ENCODE data around the gene DMRT2. TPM values are rescaled to one million over a fixed set of nuclear protein-coding genes. Genes with fewer than 3 reads are reported as not detected.

DMRT2 gene
- total RNA-seq, 4 donors from 2014 or later = 3.1 to 11.7 (median 6.4) TPM

DNA sequence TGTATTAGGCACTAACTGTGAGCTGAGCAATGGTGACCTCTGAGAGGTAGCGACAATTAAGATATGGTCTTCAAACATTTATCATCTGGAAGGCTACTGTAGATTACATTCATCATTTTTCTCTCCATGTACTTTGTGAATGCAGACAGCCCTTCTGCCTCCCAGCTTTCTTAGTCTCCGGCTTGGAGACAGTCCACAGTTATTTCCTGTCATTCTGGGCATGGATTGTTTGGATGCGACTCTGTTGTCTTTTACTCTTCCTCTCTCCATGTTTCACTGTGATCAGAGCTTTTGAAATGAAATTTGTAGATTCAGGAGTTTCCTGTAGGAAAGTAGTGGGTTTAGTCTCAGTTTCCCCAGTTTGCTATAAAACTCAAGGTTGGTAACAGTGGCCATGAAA, 20.5 kb downstream of the DMRT2 start:
- no peak for DNase-seq (ENCODE audit: low spot score in 2 of 2)
- Histone ChIP-seq H3K27ac (no peak overlapping the region), H3K4me1 (no peaks in the 10 kb centered on the region), H3K4me3 (no peak overlapping the region), H3K9me3 (peaks cover 0 to 8% (median 2%) of the 10 kb centered on the region in 4 donors), H3K36me3 (no peaks in the 10 kb centered on the region), H3K27me3 (no peaks in the 10 kb centered on the region)
- TF ChIP-seq POLR2A (IDR thresholded peaks at IDR 0.05) (no peak), EP300 (IDR thresholded peaks at IDR 0.05) (no peak), CTCF (IDR thresholded peaks at IDR 0.05) (no peak)
- 58 to 63% methylated on average over 3 of the region's 3 CpGs for WGBS, 2 donors

DNA sequence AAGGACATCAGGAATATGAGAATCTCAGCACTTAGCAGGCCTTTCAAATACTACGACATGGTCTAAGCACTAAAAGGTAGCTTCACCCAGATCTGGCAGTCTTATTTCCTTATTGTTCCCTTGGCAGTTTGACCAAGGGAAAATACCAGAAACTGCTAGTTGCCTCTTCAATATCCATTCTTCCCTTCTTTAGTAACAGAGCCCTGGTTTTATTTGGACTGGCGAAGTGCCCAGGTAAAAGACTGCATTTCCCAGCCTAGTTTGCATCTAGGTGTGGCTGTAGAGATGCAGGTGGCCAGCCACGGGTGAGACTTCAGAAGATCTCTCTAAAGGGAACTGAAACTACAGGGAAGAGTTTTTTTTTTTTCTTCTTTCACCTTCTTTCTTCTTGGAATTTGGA, 21.6 kb downstream of the DMRT2 start:
- Histone ChIP-seq H3K9me3 (peaks cover 0 to 8% (median 2%) of the 10 kb centered on the region in 4 donors), H3K4me3 (no peak overlapping the region), H3K4me1 (no peaks in the 10 kb centered on the region), H3K36me3 (no peaks in the 10 kb centered on the region), H3K27ac (no peak overlapping the region), H3K27me3 (no peaks in the 10 kb centered on the region)
- WGBS, 2 donors = 76 to 78% methylated on average over 3 of the region's 3 CpGs
- DNase-seq (ENCODE audit: low spot score in 2 of 2) = no peak
- TF ChIP-seq CTCF (IDR thresholded peaks at IDR 0.05) = no peak
- no peak for TF ChIP-seq POLR2A (IDR thresholded peaks at IDR 0.05)

DNA sequence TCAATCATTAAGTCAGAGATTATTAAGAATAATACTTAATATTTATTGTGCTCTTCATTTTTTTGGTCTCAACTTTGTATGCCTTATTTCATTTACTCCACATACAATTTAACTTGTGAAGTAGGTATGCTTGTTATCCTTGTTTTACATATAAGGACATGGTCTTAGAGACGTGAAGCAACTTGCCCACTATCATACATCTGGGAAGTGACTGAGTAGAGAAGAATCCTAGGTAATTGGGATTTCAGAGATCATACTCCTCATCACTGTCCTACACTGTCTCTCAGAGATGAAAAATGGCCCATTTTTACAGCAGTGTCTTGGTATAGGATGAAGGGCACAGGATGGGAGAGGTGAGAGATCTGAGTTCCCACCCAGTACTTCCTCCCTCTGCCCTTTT, 23.3 kb downstream of the DMRT2 start:
- Histone ChIP-seq H3K27me3 (no peaks in the 10 kb centered on the region), H3K4me1 (no peaks in the 10 kb centered on the region), H3K4me3 (no peak overlapping the region), H3K9me3 (no peaks in the 10 kb centered on the region), H3K36me3 (no peaks in the 10 kb centered on the region), H3K27ac (no peak overlapping the region)
- no peak for TF ChIP-seq CTCF (IDR thresholded peaks at IDR 0.05)
- TF ChIP-seq POLR2A (IDR thresholded peaks at IDR 0.05) = no peak
- no peak for TF ChIP-seq EP300 (IDR thresholded peaks at IDR 0.05)
- no peak for DNase-seq (ENCODE audit: low spot score in 2 of 2)
- 79 to 91% methylated on average over 1 of the region's 1 CpG for WGBS, 2 donors

- Histone ChIP-seq H3K27me3 (no peaks in the 10 kb centered on the region), H3K4me1 (no peaks in the 10 kb centered on the region), H3K36me3 (no peaks in the 10 kb centered on the region), H3K4me3 (no peak overlapping the region), H3K9me3 (no peaks in the 10 kb centered on the region), H3K27ac (no peak overlapping the region)
- TF ChIP-seq POLR2A (IDR thresholded peaks at IDR 0.05) = no peak
- TF ChIP-seq CTCF (IDR thresholded peaks at IDR 0.05) = no peak
- no peak for TF ChIP-seq EP300 (IDR thresholded peaks at IDR 0.05)
- 80 to 85% methylated on average over 2 of the region's 2 CpGs for WGBS, 2 donors
- DNase-seq (ENCODE audit: low spot score in 2 of 2) = no peak
These were observed 27.5 kb downstream of the DMRT2 start for GRCh38 chr9:1077616-1078015.

GRCh38 chr9:1083325-1083913, 33.3 kb downstream of the DMRT2 start:
- TF ChIP-seq EP300 (IDR thresholded peaks at IDR 0.05) (no peak), POLR2A (IDR thresholded peaks at IDR 0.05) (no peak), CTCF (IDR thresholded peaks at IDR 0.05) (no peak)
- WGBS, 2 donors = 6 to 14% methylated on average over 13 of the region's 13 CpGs
- Histone ChIP-seq H3K27me3 (no peaks in the 10 kb centered on the region), H3K27ac (no peak overlapping the region), H3K4me1 (peaks cover 0 to 10% (median 0%) of the 10 kb centered on the region in 4 donors), H3K9me3 (no peaks in the 10 kb centered on the region), H3K36me3 (no peaks in the 10 kb centered on the region), H3K4me3 (peak overlapping the region in 1 of 4 donors; percentile 46)
- DNase-seq (ENCODE audit: low spot score in 2 of 2) = peak; percentile 7 to 23

Measured in tibial nerve (tissue), 4 donors.